ENCODE data around the gene KLHDC7A.
"Not testable (repeated sequence)": the region's sequence is repeated elsewhere in the genome, so short reads cannot be mapped to it uniquely, and the experiment has no call there.

Gene KLHDC7A

DNA sequence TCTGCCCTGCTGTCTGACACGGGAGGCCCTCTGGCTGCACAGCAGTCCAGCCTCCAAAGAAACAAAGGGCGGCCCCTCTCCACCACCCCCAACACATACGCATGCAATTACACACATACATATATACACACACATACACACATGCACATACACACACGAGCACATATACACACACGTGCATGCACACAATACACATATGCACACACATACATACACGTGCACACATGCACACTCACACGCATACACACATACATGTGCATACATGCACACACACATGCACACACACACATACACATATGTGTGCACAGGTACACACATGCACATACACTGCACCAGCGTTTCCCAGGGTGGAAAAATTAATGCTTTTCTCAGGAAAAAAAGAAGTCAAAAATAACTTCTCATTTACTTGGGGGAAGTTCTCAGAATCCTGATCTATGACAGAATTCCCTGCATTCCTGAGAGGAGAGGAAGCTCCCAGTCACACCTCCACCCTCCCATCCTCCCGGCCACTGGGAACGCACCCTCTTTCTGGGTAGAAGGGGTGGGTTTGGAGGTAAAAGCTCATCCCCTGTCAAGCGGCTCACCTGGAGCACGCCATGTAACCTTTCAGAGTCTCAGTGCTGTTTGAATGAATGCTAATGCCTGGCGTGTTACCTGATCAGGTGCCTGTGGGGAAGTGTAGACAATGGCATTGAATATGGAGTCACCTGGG lies 33.1 kb upstream of the KLHDC7A start:
- TF ChIP-seq CTCF (IDR thresholded peaks at IDR 0.05; ENCODE audit: borderline replicate concordance, control extremely low read depth, extremely low read depth, insufficient read depth, missing control alignments): no peak
- no peak for DNase-seq (ENCODE audit: low spot score)
- in situ Hi-C loops (cut with MboI; ENCODE audit: low sequenced_read_pairs, unreplicated experiment): no loop called here

DNA sequence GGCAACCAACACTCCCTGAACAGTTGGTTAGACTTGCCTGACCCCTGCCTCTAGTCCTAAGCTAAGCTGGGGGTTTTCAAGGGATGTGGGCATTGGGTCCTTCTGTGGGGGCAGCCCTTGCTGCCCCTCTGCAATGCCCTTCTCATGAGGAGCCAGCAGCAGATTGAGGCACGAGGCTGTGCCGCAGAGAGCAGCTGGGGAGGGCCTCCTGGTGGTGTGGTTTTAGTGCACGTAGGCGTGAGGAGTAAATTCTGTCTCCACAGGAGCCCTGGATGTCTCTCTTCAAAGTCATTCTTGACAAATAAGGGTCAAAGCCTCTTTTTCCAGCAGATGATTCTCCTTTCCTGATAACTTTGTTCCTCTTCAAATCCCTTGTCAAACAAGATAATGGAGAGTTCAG lies 31.8 kb upstream of the KLHDC7A start:
- in situ Hi-C loops (cut with MboI; ENCODE audit: low sequenced_read_pairs, unreplicated experiment): no loop called here
- TF ChIP-seq CTCF (IDR thresholded peaks at IDR 0.05; ENCODE audit: borderline replicate concordance, control extremely low read depth, extremely low read depth, insufficient read depth, missing control alignments): no peak

GRCh38 chr1:18452550-18452949 lies 28.2 kb upstream of the KLHDC7A start:
- TF ChIP-seq CTCF (IDR thresholded peaks at IDR 0.05; ENCODE audit: borderline replicate concordance, control extremely low read depth, extremely low read depth, insufficient read depth, missing control alignments): no peak
- DNase-seq (ENCODE audit: low spot score): no peak
- in situ Hi-C loops (cut with MboI; ENCODE audit: low sequenced_read_pairs, unreplicated experiment): no loop called here

More for the DNA sequence above, 31.8 kb upstream of the KLHDC7A start:
- DNase-seq (ENCODE audit: low spot score): no peak

- TF ChIP-seq CTCF (IDR thresholded peaks at IDR 0.05; ENCODE audit: borderline replicate concordance, control extremely low read depth, extremely low read depth, insufficient read depth, missing control alignments): no peak
- no peak for DNase-seq (ENCODE audit: low spot score)
- in situ Hi-C loops (cut with MboI; ENCODE audit: low sequenced_read_pairs, unreplicated experiment): no loop called here
Measured at GRCh38 chr1:18458133-18459092, 22.3 kb upstream of the KLHDC7A start.

DNA sequence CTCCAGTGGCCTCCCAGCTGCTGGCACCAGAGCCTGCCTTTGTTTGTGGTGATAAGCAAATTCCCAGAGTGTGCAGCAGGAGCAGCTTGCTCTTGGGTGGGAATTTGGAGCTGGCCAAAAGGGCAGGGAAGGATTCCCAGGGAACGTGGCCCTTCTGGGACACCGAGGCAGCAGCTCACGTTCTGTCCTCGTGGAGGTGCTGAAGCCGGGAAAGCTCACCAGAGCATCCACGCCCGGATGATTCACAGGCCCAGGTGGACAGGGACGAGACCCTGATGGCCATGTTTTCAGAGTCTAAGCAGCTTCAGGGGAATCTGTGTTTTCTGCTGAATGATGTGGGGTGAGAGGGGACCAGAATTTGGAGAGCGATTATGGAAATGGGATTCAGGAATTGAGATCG lies 19.1 kb upstream of the KLHDC7A start:
- DNase-seq (ENCODE audit: low spot score): no peak
- no peak for TF ChIP-seq CTCF (IDR thresholded peaks at IDR 0.05; ENCODE audit: borderline replicate concordance, control extremely low read depth, extremely low read depth, insufficient read depth, missing control alignments)
- in situ Hi-C loops (cut with MboI; ENCODE audit: low sequenced_read_pairs, unreplicated experiment): no loop called here

DNA sequence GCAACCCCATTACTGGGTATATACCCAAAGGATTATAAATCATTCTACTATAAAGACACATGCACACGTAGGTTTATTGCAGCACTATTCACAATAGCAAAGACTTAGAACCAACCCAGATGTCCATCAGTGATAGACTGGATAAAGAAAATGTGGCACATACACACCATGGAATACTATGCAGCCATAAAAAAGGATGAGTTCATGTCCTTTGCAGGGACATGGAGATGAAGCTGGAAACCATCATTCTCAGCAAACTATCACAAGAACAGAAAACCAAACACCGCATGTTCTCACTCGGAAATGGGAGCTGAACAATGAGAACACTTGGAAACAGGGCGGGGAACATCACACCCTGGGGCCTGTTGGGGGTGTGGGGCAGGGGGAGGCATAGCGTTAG lies 18.2 kb upstream of the KLHDC7A start:
- in situ Hi-C loops (cut with MboI; ENCODE audit: low sequenced_read_pairs, unreplicated experiment); DNase-seq (ENCODE audit: low spot score): not testable (repeated sequence)

DNA sequence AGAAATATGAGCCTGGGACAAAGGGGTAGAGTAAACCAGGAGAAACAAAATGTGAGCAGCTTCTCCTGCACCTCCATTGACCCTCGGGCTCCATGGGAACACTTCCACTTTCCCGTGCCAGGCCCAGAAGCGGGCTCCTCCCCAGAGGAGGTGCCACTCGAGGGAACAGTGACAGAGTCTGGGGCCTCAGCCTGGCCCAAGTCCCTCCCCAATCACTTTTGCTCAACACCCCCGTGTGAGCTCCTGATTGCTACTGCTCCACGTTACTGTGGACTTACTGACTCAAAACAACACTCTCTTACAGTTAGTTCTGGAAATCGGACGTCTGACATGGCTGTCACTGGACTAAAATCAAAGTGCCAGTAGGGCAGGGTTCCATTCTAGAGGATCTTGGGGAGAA lies 17.7 kb upstream of the KLHDC7A start:
- TF ChIP-seq CTCF (IDR thresholded peaks at IDR 0.05; ENCODE audit: borderline replicate concordance, control extremely low read depth, extremely low read depth, insufficient read depth, missing control alignments): no peak
- in situ Hi-C loops (cut with MboI; ENCODE audit: low sequenced_read_pairs, unreplicated experiment): no loop called here

More for the DNA sequence above, 17.7 kb upstream of the KLHDC7A start:
- DNase-seq (ENCODE audit: low spot score): no peak

All from GM13976 (cell line).